GM12875 (cell line): Measurements from ENCODE around the gene HPCAL1.

Experiments used
- H3K4me3 ChIP-seq: one replicate; pipeline ENCODE4 v1.5.1; 2011; ENCODE audit warnings: low read depth, low read length, control low read depth
- TF ChIP-seq, protein P1 (sequence below): IDR thresholded peaks from 2 replicates; pipeline ENCODE4 v1.5.1; 2011; ENCODE audit warnings: low read depth, mild to moderate bottlenecking, control low read depth, inconsistent platforms, low read length, moderate library complexity, borderline replicate concordance; ENCODE audit not compliant: insufficient read depth

The HPCAL1 gene

DNA sequence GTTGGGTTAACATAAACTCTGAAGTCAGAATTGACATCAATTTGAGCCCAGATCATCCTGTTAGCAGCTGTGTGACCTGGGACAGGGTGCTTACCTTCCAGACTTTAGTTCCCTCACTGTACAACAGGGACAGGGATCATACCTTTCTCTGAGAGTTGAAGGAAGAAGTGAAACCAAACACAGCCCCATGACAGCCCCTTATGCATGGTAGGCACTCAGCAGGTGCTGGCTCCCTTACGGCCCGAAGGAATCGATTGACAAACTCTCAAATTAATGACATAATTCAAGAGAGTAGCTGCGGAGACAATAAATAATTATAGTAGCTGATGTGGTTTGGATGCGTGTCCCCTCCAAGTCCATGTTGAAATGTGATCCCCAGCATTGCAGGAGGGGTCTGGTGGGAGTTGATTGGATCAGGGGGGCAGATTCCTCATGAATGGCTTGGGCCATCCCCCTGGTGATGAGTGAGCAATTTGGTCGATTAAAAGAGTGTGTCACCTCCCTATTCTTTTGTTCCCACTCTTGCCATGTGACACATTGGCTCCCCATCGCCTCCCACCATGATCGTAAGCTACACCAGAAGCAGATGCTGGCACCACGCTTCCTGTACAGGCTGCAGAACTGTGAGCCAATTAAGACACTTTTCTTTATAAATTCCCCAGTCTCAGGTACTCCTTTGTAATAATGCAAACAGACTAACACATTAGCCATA, 73.0 kb downstream of the HPCAL1 start:
- TF ChIP-seq, protein P1, sequence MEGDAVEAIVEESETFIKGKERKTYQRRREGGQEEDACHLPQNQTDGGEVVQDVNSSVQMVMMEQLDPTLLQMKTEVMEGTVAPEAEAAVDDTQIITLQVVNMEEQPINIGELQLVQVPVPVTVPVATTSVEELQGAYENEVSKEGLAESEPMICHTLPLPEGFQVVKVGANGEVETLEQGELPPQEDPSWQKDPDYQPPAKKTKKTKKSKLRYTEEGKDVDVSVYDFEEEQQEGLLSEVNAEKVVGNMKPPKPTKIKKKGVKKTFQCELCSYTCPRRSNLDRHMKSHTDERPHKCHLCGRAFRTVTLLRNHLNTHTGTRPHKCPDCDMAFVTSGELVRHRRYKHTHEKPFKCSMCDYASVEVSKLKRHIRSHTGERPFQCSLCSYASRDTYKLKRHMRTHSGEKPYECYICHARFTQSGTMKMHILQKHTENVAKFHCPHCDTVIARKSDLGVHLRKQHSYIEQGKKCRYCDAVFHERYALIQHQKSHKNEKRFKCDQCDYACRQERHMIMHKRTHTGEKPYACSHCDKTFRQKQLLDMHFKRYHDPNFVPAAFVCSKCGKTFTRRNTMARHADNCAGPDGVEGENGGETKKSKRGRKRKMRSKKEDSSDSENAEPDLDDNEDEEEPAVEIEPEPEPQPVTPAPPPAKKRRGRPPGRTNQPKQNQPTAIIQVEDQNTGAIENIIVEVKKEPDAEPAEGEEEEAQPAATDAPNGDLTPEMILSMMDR, result no peak
- no peak overlapping the region for H3K4me3 ChIP-seq

DNA sequence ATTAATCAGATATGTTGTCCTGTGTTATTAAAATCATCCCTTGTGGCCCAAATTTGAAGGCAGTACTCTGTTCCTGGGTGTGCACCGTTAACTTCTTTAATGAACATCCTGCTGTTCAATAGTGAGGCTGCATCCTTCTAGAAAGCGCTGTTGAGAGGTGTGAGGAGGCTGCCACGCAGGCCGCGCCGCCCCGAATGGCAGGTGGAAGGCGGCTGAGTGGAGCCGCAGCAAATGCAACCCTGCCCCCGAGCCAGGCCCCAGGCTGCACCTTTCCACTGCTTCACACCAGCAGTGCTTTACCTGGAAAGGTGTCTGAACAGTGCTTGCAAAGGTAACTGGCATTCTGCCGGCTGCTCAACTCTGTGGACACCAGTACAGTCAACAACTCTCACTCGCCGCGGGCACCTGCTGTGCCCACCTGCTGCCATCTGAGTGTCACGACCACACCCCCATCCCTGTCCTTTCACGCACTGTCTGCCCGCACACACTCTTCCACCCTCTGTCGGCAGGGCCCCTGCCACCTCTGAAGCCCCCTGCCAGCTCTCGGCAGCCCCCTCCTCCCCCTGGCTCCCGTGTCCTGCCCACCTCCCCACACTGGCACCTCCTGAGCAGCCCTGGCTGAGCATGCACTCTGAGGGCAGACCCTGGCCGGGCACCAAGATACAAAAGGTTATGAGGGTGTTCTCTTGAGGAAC, 74.5 kb downstream of the HPCAL1 start:
- TF ChIP-seq, protein P1, result no peak

DNA sequence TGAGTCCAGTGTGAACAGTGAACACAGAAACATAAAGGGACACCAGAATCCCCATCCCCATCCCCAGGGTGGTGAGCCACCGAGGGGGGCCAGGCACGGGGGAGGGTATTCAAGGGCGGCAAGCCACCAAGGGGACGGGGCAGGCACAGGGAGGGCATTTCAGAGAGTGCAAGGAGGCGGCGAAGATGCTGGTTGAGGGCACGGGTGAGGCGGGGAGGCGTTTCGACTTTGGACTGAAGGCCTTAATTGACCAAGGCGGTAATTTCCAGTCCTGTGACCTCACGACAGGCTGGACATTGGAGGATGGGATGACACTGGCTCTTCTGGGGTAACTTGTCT, 75.0 kb downstream of the HPCAL1 start:
- TF ChIP-seq, protein P1, result no peak
- H3K4me3 ChIP-seq, result no peak overlapping the region

More for the DNA sequence above, 74.5 kb downstream of the HPCAL1 start:
- no peak overlapping the region for H3K4me3 ChIP-seq

DNA sequence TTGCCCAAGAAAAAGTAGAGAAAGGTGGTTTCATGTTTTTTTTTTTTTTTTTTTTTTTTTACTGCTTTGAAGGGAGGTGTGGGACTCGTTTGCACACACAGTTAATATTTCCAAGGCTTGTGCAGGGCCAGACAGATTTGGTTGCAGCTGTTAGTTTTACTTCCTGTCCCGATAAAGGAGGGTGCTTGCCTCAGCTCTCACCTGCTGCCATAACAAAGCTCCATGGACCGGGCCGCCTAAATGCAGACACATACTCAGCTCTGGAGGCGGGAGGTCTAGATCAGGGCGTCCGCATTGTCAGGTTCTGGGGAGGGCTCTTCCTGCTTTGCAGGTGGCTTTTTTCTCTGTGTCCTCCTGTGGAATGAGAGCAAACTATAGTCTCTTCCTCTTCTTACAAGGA, 75.5 kb downstream of the HPCAL1 start:
- TF ChIP-seq, protein P1, result no peak
- H3K4me3 ChIP-seq, result no peak overlapping the region

DNA sequence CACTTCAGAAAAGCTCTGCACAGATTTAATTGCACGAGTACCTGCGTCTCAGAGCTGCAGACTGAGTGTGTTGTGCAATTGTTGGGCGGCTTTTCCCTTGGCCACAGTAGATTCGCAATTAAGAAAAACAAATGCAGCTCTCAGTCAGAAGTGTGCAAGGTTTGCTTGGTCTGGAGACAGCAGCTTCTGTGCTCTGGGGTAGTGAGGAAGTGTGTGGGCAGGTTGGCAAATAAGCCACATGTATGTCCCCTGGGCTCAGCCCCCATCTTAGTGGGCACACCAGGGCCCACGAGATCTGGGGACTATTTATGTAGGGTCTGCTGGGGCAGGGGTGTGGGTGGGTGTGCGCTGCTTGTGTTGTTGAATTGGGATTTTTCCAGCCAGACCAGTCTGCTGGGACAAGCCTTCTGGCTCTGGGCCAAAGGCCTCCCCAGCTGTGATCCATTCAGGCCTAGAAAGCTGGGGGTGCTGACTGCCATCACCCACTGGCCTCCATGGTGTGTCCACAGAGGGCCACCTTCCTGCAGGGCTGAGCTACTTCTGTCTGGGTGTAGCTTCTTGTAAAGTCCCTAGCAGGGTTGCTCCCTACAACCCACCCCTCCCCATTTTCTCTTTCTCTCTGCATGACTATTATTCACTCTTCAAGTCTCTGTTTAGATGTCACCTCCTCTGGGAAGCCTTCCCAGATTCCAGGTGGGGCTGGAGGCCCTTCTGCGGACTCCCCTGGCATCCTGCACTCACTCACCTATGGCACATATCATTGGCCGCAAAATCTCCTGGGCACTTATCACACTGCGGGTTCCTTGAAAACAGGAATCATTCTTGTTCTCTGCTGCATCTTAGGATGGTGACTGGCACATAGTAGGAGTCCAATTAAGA, 77.6 kb downstream of the HPCAL1 start:
- no peak overlapping the region for H3K4me3 ChIP-seq
- TF ChIP-seq, protein P1, result no peak

DNA sequence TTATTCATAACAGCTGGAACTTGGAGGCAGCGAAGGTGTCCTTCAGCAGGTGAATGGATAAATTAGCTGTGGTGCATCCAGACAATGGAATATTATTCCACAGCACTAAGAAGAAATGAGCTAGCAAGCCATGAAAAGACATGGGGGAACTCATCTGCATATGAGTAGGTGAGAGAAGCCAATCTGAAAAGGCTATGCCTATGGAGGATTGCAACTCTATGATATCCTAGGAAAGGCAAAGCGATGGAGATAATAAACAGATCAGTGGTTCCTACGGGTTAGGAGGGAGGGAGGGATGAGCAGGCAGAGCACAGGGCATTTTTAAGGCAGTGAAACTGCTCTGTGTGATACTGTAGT, 79.3 kb downstream of the HPCAL1 start:
- TF ChIP-seq, protein P1, result no peak
- H3K4me3 ChIP-seq, result no peak overlapping the region
